Gastroesophageal sphincter (tissue), 4 donors: ENCODE data around the gene OSBPL1A. TPM values are rescaled to one million over a fixed set of nuclear protein-coding genes. Genes with fewer than 3 reads are reported as not detected.

Source experiments
- ATAC-seq: fragments of 150-250 bp; one replicate; pipeline ENCODE4 v1.9.1; 2016; ENCODE audit warnings: mild to moderate bottlenecking, moderate library complexity
- H3K27ac ChIP-seq, 4 donors: fragments of 200-600 bp; sonication (generic) in 3 of 4; 1 replicate in 3 of 4; 2 replicates in 1 of 4; pipeline ENCODE4 v1.5.1; 2016 to 2019
- H3K27me3 ChIP-seq: fragments of 200-600 bp; sonication (generic); one replicate; pipeline ENCODE4 v1.5.1; 2019
- H3K36me3 ChIP-seq, 2 donors: fragments of 200-600 bp; sonication (generic); one replicate each; pipeline ENCODE4 v1.5.1; 2019; ENCODE audit warnings: control low read depth in 1 of 2
- H3K4me1 ChIP-seq, 3 donors: fragments of 200-600 bp; sonication (generic); 1 replicate in 2 of 3; 2 replicates in 1 of 3; pipeline ENCODE4 v1.5.1; 2016 to 2019; ENCODE audit warnings: control low read depth in 2 of 3
- H3K4me3 ChIP-seq, 2 donors: fragments of 200-600 bp; sonication (generic); one replicate each; pipeline ENCODE4 v1.5.1; 2019; ENCODE audit warnings: mild to moderate bottlenecking in 1 of 2, moderate library complexity in 1 of 2
- H3K9me3 ChIP-seq, 3 donors: fragments of 200-600 bp; sonication (generic); one replicate each; pipeline ENCODE4 v1.5.1; 2017 to 2019; ENCODE audit warnings: control low read depth in 2 of 3
- CTCF ChIP-seq, 4 experiments: fragments of 200-600 bp in 2 of 4; fragments of 450-650 bp in 2 of 4; sonication (generic) in 1 of 4; IDR thresholded peaks; one replicate each; pipeline ENCODE4 v1.5.1; 2017 to 2019; ENCODE audit warnings: antibody characterized with exemption in 4 of 4, mild to moderate bottlenecking in 2 of 4, moderate library complexity in 2 of 4
- EP300 ChIP-seq: sonication (generic); formaldehyde crosslinking; IDR thresholded peaks from one replicate; pipeline ENCODE4 v1.6.1; 2017; ENCODE audit warnings: antibody characterized with exemption, mild to moderate bottlenecking
- POLR2A ChIP-seq, 2 donors: fragments of 450-650 bp; IDR thresholded peaks; one replicate each; pipeline ENCODE4 v1.6.1; 2017; ENCODE audit warnings: antibody characterized with exemption in 2 of 2, mild to moderate bottlenecking in 2 of 2, moderate library complexity in 1 of 2
- POLR2AphosphoS5 ChIP-seq: sonication (generic); formaldehyde crosslinking; IDR thresholded peaks from one replicate; pipeline ENCODE4 v1.6.1; 2017; ENCODE audit warnings: antibody characterized with exemption
- WGBS, 2 donors: methylation state at CpG; one replicate each; pipeline ENCODE4 v1.1.5; 2018; ENCODE audit warnings: low coverage in 1 of 2; 5-methylcytosine and 5-hydroxymethylcytosine counted together
- total RNA-seq, 4 donors: library from RNA; depleted of rRNA; stranded (reverse); fragments of >200 nt; gene quantifications; one replicate each; pipeline ENCODE4 v1.1.0, GENCODE V29; 2016

The OSBPL1A gene
- total RNA-seq, 4 donors from 2014 or later, result 97.1 to 120 (median 116) TPM

DNA sequence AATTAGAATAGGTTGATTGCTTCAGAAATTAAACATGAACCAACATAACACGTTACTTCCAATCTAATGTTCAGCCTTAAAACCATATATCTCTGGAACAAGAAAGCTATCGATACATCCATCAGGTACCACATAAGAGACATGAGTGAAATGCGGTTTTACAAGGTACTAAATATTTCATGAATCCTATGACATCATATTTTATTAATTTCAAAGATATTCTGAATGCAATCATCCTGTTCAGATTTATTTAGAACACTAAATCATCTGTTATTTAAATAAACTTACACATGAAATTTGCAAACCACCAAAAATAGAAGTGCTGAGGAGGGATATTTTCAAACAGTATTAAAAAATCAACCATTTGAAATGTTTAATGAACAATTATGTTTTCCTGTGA, 119.0 kb downstream of the OSBPL1A start:
- ATAC-seq, result no peak
- H3K9me3 ChIP-seq, result no peaks in the 10 kb centered on the region
- WGBS, 2 donors, result 87 to 98% methylated on average over 3 of the region's 3 CpGs
- no peaks in the 10 kb centered on the region for H3K36me3 ChIP-seq
- TF ChIP-seq CTCF (IDR thresholded peaks at IDR 0.05) (no peak), EP300 (no peak)
- peaks cover 0 to 12% (median 0%) of the 10 kb centered on the region in 3 donors for H3K4me1 ChIP-seq
- H3K27me3 ChIP-seq, result no peaks in the 10 kb centered on the region
- H3K4me3 ChIP-seq, result no peak overlapping the region
- H3K27ac ChIP-seq, result no peak overlapping the region

- WGBS, 2 donors, result 84 to 88% methylated on average over 4 of the region's 4 CpGs
- H3K4me1 ChIP-seq, result peaks cover 0 to 22% (median 5%) of the 10 kb centered on the region in 3 donors
- no peak for ATAC-seq
These were observed 120.0 kb downstream of the OSBPL1A start for GRCh38 chr18:24277516-24278195.

GRCh38 chr18:24276994-24277393, 120.6 kb downstream of the OSBPL1A start:
- ATAC-seq, result no peak
- Histone ChIP-seq H3K4me1 (peaks cover 0 to 27% (median 9%) of the 10 kb centered on the region in 3 donors), H3K4me3 (no peak overlapping the region), H3K9me3 (no peaks in the 10 kb centered on the region), H3K27ac (no peak overlapping the region), H3K36me3 (no peaks in the 10 kb centered on the region), H3K27me3 (no peaks in the 10 kb centered on the region)
- TF ChIP-seq POLR2A (IDR thresholded peaks at IDR 0.05), result no peak
- TF ChIP-seq EP300, result no peak
- no peak for TF ChIP-seq POLR2AphosphoS5
- no peak for TF ChIP-seq CTCF (IDR thresholded peaks at IDR 0.05)

More at GRCh38 chr18:24277516-24278195, 120.0 kb downstream of the OSBPL1A start:
- Histone ChIP-seq H3K27ac (no peak overlapping the region), H3K36me3 (no peaks in the 10 kb centered on the region), H3K4me3 (no peak overlapping the region), H3K9me3 (no peaks in the 10 kb centered on the region), H3K27me3 (no peaks in the 10 kb centered on the region)
- TF ChIP-seq CTCF (IDR thresholded peaks at IDR 0.05) (no peak), EP300 (no peak), POLR2AphosphoS5 (no peak), POLR2A (IDR thresholded peaks at IDR 0.05) (no peak)

- Histone ChIP-seq H3K36me3 (no peaks in the 10 kb centered on the region), H3K4me1 (peaks cover 0 to 33% (median 9%) of the 10 kb centered on the region in 3 donors), H3K4me3 (no peak overlapping the region), H3K9me3 (no peaks in the 10 kb centered on the region), H3K27ac (peak overlapping the region in 2 of 4 donors; percentile 12 to 91), H3K27me3 (no peaks in the 10 kb centered on the region)
- no peak for TF ChIP-seq CTCF (IDR thresholded peaks at IDR 0.05)
- TF ChIP-seq POLR2AphosphoS5, result no peak
- no peak for TF ChIP-seq POLR2A (IDR thresholded peaks at IDR 0.05)
- TF ChIP-seq EP300, result no peak
- no peak for ATAC-seq
- 60 to 75% methylated on average over 2 to 3 of the region's 3 CpGs for WGBS, 2 donors
These were observed 122.8 kb downstream of the OSBPL1A start for GRCh38 chr18:24274837-24275236.

DNA sequence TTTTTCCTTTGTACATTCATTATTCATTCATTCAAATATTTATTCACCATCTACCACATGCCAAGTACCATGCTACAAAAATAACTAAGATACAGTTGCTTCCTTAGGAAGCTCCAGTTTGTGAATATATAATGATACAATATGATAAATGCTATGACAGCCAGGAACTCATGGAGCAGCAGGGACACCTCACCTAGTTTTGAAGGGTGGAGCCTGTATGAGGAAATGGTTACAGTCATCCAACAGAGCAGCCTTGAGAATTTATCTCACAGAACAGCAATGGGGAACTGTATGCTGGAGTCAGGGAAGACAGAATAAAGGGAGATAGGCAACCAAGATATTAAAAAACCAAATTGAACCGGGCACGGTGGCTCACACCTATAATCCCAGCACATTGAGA, 124.0 kb downstream of the OSBPL1A start:
- H3K9me3 ChIP-seq, result no peaks in the 10 kb centered on the region
- ATAC-seq, result no peak
- peaks cover 0 to 44% (median 9%) of the 10 kb centered on the region in 3 donors for H3K4me1 ChIP-seq
- peak overlapping the region in 3 of 4 donors; percentile 48 to 94 (median 91) for H3K27ac ChIP-seq
- 75 to 80% methylated on average over 2 of the region's 2 CpGs for WGBS, 2 donors
- no peak overlapping the region for H3K4me3 ChIP-seq
- H3K36me3 ChIP-seq, result no peaks in the 10 kb centered on the region
- no peak for TF ChIP-seq CTCF (IDR thresholded peaks at IDR 0.05)
- no peak for TF ChIP-seq POLR2AphosphoS5
- TF ChIP-seq POLR2A (IDR thresholded peaks at IDR 0.05), result no peak
- H3K27me3 ChIP-seq, result no peaks in the 10 kb centered on the region
